CD4-positive, alpha-beta T cell (primary cell): Measurements from ENCODE around the gene INPP4B. TPM values are rescaled to one million over a fixed set of nuclear protein-coding genes. Genes with fewer than 3 reads are reported as not detected.

Source experiments
- ATAC-seq: fragments of 200-7000 bp; cut with Tn5 transposase; one replicate; pipeline ENCODE4 v1.10.0; 2022; ENCODE audit warnings: mild to moderate bottlenecking; ENCODE audit not compliant: poor library complexity
- CTCF ChIA-PET: fragments of 350-600 bp; sonication (Branson Sonifier 250); formaldehyde crosslinking; loops from one replicate; lab custom pipeline; 2021; ENCODE audit warnings: antibody characterized with exemption, inconsistent platforms; lab: Charles Lee
- POLR2A ChIA-PET: fragments of 350-600 bp; sonication (Branson Sonifier 250); formaldehyde crosslinking; loops from one replicate; lab custom pipeline; 2021; ENCODE audit warnings: antibody characterized with exemption, inconsistent platforms; lab: Charles Lee
- DNase-seq, 14 experiments: peaks; one replicate each; pipeline ENCODE4 v3.0.0-alpha.2; 2013 to 2020; ENCODE audit warnings: mixed read lengths in 2 of 14
- H3K27ac ChIP-seq, 2 donors: one replicate each; pipeline versions ENCODE4 v1.5.1 to v1.7.0; 2013; ENCODE audit warnings: low read length in 2 of 2, low read depth in 1 of 2, mild to moderate bottlenecking in 1 of 2
- H3K27me3 ChIP-seq, 2 experiments: 1 replicate in 1 of 2; 2 replicates in 1 of 2; pipeline versions ENCODE4 v1.6.1 to v1.7.0; 2013; ENCODE audit warnings: low read length in 2 of 2, control low read depth in 1 of 2, mild to moderate bottlenecking in 1 of 2, moderate library complexity in 1 of 2; ENCODE audit not compliant: insufficient read depth in 2 of 2, control insufficient read depth in 1 of 2
- H3K36me3 ChIP-seq: one replicate; pipeline ENCODE4 v1.6.1; 2013; ENCODE audit warnings: low read length, control low read depth; ENCODE audit not compliant: insufficient read depth
- H3K4me1 ChIP-seq: one replicate; pipeline ENCODE4 v1.6.1; 2013; ENCODE audit warnings: low read length, control low read depth; ENCODE audit not compliant: insufficient read depth
- H3K4me3 ChIP-seq: one replicate; pipeline ENCODE4 v1.5.1; 2013; ENCODE audit warnings: mild to moderate bottlenecking, low read length, moderate library complexity
- H3K9me3 ChIP-seq, 2 experiments: 1 replicate in 1 of 2; 2 replicates in 1 of 2; pipeline versions ENCODE4 v1.6.1 to v1.7.0; 2013; ENCODE audit warnings: low read length in 2 of 2, mild to moderate bottlenecking in 2 of 2, control low read depth in 1 of 2, moderate library complexity in 1 of 2; ENCODE audit not compliant: control insufficient read depth in 1 of 2, insufficient read depth in 1 of 2
- H3K27ac Mint-ChIP-seq: one replicate; pipeline ENCODE4 v1.8.0; 2020; ENCODE audit warnings: mixed read lengths
- H3K27me3 Mint-ChIP-seq: one replicate; pipeline ENCODE4 v1.8.0; 2021; ENCODE audit warnings: mixed read lengths
- H3K36me3 Mint-ChIP-seq: one replicate; pipeline ENCODE4 v1.8.0; 2021; ENCODE audit warnings: low read depth, mixed read lengths
- H3K4me1 Mint-ChIP-seq: one replicate; pipeline ENCODE4 v1.8.0; 2021; ENCODE audit warnings: low read depth, mixed read lengths
- H3K4me3 Mint-ChIP-seq: one replicate; pipeline ENCODE4 v1.8.0; 2020; ENCODE audit warnings: mild to moderate bottlenecking, mixed read lengths
- H3K9me3 Mint-ChIP-seq: one replicate; pipeline ENCODE4 v1.8.0; 2020; ENCODE audit warnings: mixed read lengths
- intact Hi-C, 2 experiments: fragments of 100-400 bp; cut with DNase I in 1 of 2; cut with micrococcal nuclease in 1 of 2; formaldehyde crosslinking; loops; one replicate each; pipeline versions ENCODE4 v1.15.1 to v1.9.0; 2023 to 2025; cut with DNase I, micrococcal nuclease
- total RNA-seq, 174 experiments: library from RNA in 2 of 174; stranded (reverse) in 2 of 174; gene quantifications; one replicate each; pipeline ENCODE4 v1.2.3 and lab custom pipeline; 2021 to 2026
- TF ChIP-seq, protein P1 (sequence below): fragments of 200-600 bp; IDR thresholded peaks from one replicate; pipeline ENCODE4 v1.8.0; 2022; ENCODE audit warnings: antibody characterized with exemption, mild to moderate bottlenecking

Gene INPP4B
- total RNA-seq, 2 experiments from 2014 or later: 50.7 to 53.8 TPM

GRCh38 chr4:142728233-142728632 lies 117.9 kb downstream of the INPP4B start:
- no peaks in the 10 kb centered on the region for H3K27me3 ChIP-seq
- DNase-seq: no peak
- H3K4me1 ChIP-seq: no peaks in the 10 kb centered on the region
- no peak for ATAC-seq
- CTCF ChIA-PET: no interaction called here
- H3K36me3 Mint-ChIP-seq: no peaks in the 10 kb centered on the region
- H3K27me3 Mint-ChIP-seq: no peaks in the 10 kb centered on the region
- H3K9me3 ChIP-seq: no peaks in the 10 kb centered on the region
- intact Hi-C loops: loop anchor here in 1 of 2 experiments (10.0 kb wide), 1 partner anchor 117 kb away; the partner anchor contains the start of gene INPP4B
- H3K27ac ChIP-seq: no peak overlapping the region
- H3K4me1 Mint-ChIP-seq: peaks cover 10% of the 10 kb centered on the region
- no peak overlapping the region for H3K27ac Mint-ChIP-seq
- H3K4me3 ChIP-seq: no peak overlapping the region
- no peak overlapping the region for H3K4me3 Mint-ChIP-seq
- POLR2A ChIA-PET: no interaction called here
- H3K36me3 ChIP-seq: no peaks in the 10 kb centered on the region
- TF ChIP-seq, protein P1, sequence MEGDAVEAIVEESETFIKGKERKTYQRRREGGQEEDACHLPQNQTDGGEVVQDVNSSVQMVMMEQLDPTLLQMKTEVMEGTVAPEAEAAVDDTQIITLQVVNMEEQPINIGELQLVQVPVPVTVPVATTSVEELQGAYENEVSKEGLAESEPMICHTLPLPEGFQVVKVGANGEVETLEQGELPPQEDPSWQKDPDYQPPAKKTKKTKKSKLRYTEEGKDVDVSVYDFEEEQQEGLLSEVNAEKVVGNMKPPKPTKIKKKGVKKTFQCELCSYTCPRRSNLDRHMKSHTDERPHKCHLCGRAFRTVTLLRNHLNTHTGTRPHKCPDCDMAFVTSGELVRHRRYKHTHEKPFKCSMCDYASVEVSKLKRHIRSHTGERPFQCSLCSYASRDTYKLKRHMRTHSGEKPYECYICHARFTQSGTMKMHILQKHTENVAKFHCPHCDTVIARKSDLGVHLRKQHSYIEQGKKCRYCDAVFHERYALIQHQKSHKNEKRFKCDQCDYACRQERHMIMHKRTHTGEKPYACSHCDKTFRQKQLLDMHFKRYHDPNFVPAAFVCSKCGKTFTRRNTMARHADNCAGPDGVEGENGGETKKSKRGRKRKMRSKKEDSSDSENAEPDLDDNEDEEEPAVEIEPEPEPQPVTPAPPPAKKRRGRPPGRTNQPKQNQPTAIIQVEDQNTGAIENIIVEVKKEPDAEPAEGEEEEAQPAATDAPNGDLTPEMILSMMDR: no peak
- no peaks in the 10 kb centered on the region for H3K9me3 Mint-ChIP-seq

- Mint-ChIP-seq H3K36me3 (no peaks in the 10 kb centered on the region), H3K4me1 (peaks cover 12% of the 10 kb centered on the region), H3K27ac (no peak overlapping the region), H3K4me3 (no peak overlapping the region), H3K9me3 (no peaks in the 10 kb centered on the region), H3K27me3 (no peaks in the 10 kb centered on the region)
- Histone ChIP-seq H3K27ac (no peak overlapping the region), H3K4me1 (no peaks in the 10 kb centered on the region), H3K4me3 (no peak overlapping the region), H3K9me3 (no peaks in the 10 kb centered on the region), H3K27me3 (no peaks in the 10 kb centered on the region), H3K36me3 (no peaks in the 10 kb centered on the region)
- TF ChIP-seq, protein P1: no peak
- DNase-seq: no peak
- intact Hi-C loops: loop anchor here in 1 of 2 experiments (10.0 kb wide), 1 partner anchor 118 kb away; the partner anchor contains the start of gene INPP4B
- ATAC-seq: no peak
- POLR2A ChIA-PET: no interaction called here
- CTCF ChIA-PET: no interaction called here
Measured at GRCh38 chr4:142727149-142727548, 119.0 kb downstream of the INPP4B start.

DNA sequence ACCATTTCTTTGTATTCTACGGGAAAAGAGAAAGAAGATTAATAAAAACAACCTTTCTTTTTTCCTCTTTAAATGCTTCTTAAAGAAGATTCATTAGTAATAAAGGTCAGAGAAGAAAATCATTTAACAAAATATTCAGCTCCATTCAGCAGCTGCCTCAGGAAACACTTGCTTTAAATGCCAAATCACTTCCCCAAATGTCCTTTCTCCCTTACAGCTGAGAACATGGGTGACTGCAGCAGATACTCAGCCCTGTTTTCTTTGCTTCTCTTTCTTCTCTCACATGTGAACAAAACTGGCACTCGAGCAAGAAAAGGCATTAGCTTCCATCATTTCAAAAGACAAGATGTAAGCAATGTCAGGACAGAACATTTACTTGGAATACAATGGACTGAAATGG lies 120.2 kb downstream of the INPP4B start:
- no peak overlapping the region for H3K27ac ChIP-seq
- H3K9me3 ChIP-seq: no peaks in the 10 kb centered on the region
- Mint-ChIP-seq H3K9me3 (no peaks in the 10 kb centered on the region), H3K36me3 (no peaks in the 10 kb centered on the region), H3K27ac (no peak overlapping the region), H3K4me3 (no peak overlapping the region), H3K4me1 (peaks cover 14% of the 10 kb centered on the region), H3K27me3 (no peaks in the 10 kb centered on the region)
- ATAC-seq: no peak
- intact Hi-C loops: loop anchor here in 1 of 2 experiments (10.0 kb wide), 1 partner anchor 119 kb away; the partner anchor contains the start of gene INPP4B
- no peak for DNase-seq
- H3K4me1 ChIP-seq: no peaks in the 10 kb centered on the region
- no peak overlapping the region for H3K4me3 ChIP-seq
- CTCF ChIA-PET: interaction anchor here (0.5 kb wide), 1 partner anchor 1424 kb away, joined by 3 read pairs; no protein-coding TSS in a partner anchor
- POLR2A ChIA-PET: no interaction called here
- H3K27me3 ChIP-seq: no peaks in the 10 kb centered on the region
- no peaks in the 10 kb centered on the region for H3K36me3 ChIP-seq
- TF ChIP-seq, protein P1: no peak
